HCT116 (cell line): ENCODE measurements around the gene SPCS2. TPM values are rescaled to one million over a fixed set of nuclear protein-coding genes. Genes with fewer than 3 reads are reported as not detected.
"Not testable (repeated sequence)": the region's sequence is repeated elsewhere in the genome, so short reads cannot be mapped to it uniquely, and the experiment has no call there.

Experiments
- ATAC-seq: fragments of 200-7000 bp; cut with Tn5 transposase; 2 replicates; pipeline ENCODE4 v1.9.1; 2020; ENCODE audit warnings: mild to moderate bottlenecking, moderate library complexity
- BruUV-seq: library from RNA; stranded (reverse); fragments of 400-500 nt; replicated peaks from 2 replicates; lab custom pipeline; 2021; lab: Mats Ljungman, UMichigan
- CTCF ChIA-PET: fragments of 300-600 bp; sonication (Branson Sonifier 250); formaldehyde crosslinking; loops from one replicate; lab custom pipeline; 2021; ENCODE audit warnings: antibody characterized with exemption; lab: Charles Lee
- POLR2A ChIA-PET: fragments of 300-600, 350-600 bp; sonication (Branson Sonifier 250); formaldehyde crosslinking; loops from one replicate; lab custom pipeline; 2021; ENCODE audit warnings: antibody characterized with exemption; lab: Charles Lee
- RAD21 ChIA-PET, 2 experiments: fragments of 300-600 bp; sonication (Branson Sonifier 250); formaldehyde crosslinking; loops; one replicate each; lab custom pipeline; 2023; ENCODE audit warnings: low total read pairs in 2 of 2; ENCODE audit not compliant: uncharacterized antibody in 2 of 2, unreplicated experiment in 2 of 2, low non-redundant PET in 1 of 2; lab: Charles Lee
- DNase-seq: peaks from one replicate; pipeline ENCODE4 v3.0.0-alpha.2; 2010; ENCODE audit warnings: low read depth, low spot score
- H2AFZ ChIP-seq: fragments of 200-600 bp; shearing (Covaris generic), sonication (generic); 2 replicates; pipeline ENCODE4 v1.6.1; 2017; ENCODE audit warnings: low read depth, mixed run types, mixed read lengths, antibody characterized with exemption, low read length; ENCODE audit not compliant: poor library complexity, severe bottlenecking
- H3K27ac ChIP-seq: 2 replicates; pipeline ENCODE4 v1.5.1; 2012; ENCODE audit warnings: low read depth, low read length
- H3K27me3 ChIP-seq: fragments of 200-600 bp; sonication (generic); 2 replicates; pipeline ENCODE4 v1.6.1; 2016; ENCODE audit warnings: mixed run types, low read length, mixed read lengths; ENCODE audit not compliant: insufficient read depth
- H3K36me3 ChIP-seq, 2 experiments: fragments of 200-500 bp in 1 of 2; fragments of 200-600 bp in 1 of 2; sonication (Bioruptor generic) in 1 of 2; sonication (generic) in 1 of 2; 2 replicates each; pipeline versions ENCODE4 v1.5.1 to v1.6.1; 2014 to 2016; ENCODE audit warnings: low read length in 2 of 2, inconsistent platforms in 1 of 2, mixed read lengths in 1 of 2, mixed run types in 1 of 2; ENCODE audit not compliant: insufficient read depth in 2 of 2, control insufficient read depth in 1 of 2
- H3K4me1 ChIP-seq, 2 experiments: fragments of 200-600 bp in 1 of 2; sonication (generic) in 1 of 2; 2 replicates each; pipeline versions ENCODE4 v1.5.1 to v1.6.1; 2012 to 2017; ENCODE audit warnings: low read length in 2 of 2, inconsistent platforms in 1 of 2, mild to moderate bottlenecking in 1 of 2, mixed read lengths in 1 of 2, mixed run types in 1 of 2, moderate library complexity in 1 of 2; ENCODE audit not compliant: insufficient read depth in 2 of 2, control insufficient read depth in 1 of 2
- H3K4me2 ChIP-seq: fragments of 200-600 bp; sonication (generic); 2 replicates; pipeline ENCODE4 v1.6.1; 2017; ENCODE audit warnings: mixed run types, low read length, mixed read lengths
- H3K4me3 ChIP-seq, 2 experiments: fragments of 200-600 bp in 1 of 2; sonication (generic) in 1 of 2; replicated peaks in 1 of 2; 2 replicates each; pipeline ENCODE4 v1.5.1; 2011 to 2016; ENCODE audit warnings: low read length in 2 of 2, control low read depth in 1 of 2, low read depth in 1 of 2, mild to moderate bottlenecking in 1 of 2, mixed read lengths in 1 of 2, mixed run types in 1 of 2
- H3K79me2 ChIP-seq: fragments of 200-600 bp; sonication (generic); 2 replicates; pipeline ENCODE4 v1.6.1; 2017; ENCODE audit warnings: mild to moderate bottlenecking, mixed run types, low read length, moderate library complexity, mixed read lengths; ENCODE audit not compliant: insufficient read depth
- H3K9ac ChIP-seq: fragments of 200-600 bp; sonication (generic); 2 replicates; pipeline ENCODE4 v1.6.1; 2016; ENCODE audit warnings: low read length, mixed read lengths
- H3K9me2 ChIP-seq: fragments of 200-600 bp; sonication (generic), shearing (Covaris generic); 2 replicates; pipeline ENCODE4 v1.6.1; 2017; ENCODE audit warnings: mixed run types, mild to moderate bottlenecking, moderate library complexity; ENCODE audit not compliant: insufficient read depth
- H3K9me3 ChIP-seq, 2 experiments: fragments of 200-500 bp in 1 of 2; fragments of 200-600 bp in 1 of 2; sonication (Bioruptor generic) in 1 of 2; sonication (generic) in 1 of 2; 2 replicates each; pipeline ENCODE4 v1.6.1; 2014 to 2017; ENCODE audit warnings: low read length in 2 of 2, mixed read lengths in 2 of 2, inconsistent platforms in 1 of 2, low read depth in 1 of 2, mild to moderate bottlenecking in 1 of 2, mixed run types in 1 of 2, moderate library complexity in 1 of 2; ENCODE audit not compliant: control insufficient read depth in 1 of 2, insufficient read depth in 1 of 2
- H4K20me1 ChIP-seq: fragments of 200-600 bp; sonication (generic), shearing (Covaris generic); 2 replicates; pipeline ENCODE4 v1.6.1; 2017; ENCODE audit warnings: mixed run types, mild to moderate bottlenecking, moderate library complexity; ENCODE audit not compliant: insufficient read depth
- EGR1 ChIP-seq: IDR thresholded peaks from 2 replicates; pipeline ENCODE4 v1.6.1; 2012; ENCODE audit warnings: low read depth
- EZH2 ChIP-seq: fragments of 200-600 bp; sonication (generic); IDR thresholded peaks from 2 replicates; pipeline ENCODE4 v1.6.1; 2017; ENCODE audit warnings: antibody characterized with exemption, mixed run types
- JUND ChIP-seq: IDR thresholded peaks from 2 replicates; pipeline ENCODE4 v1.6.1; 2012
- ZFX ChIP-seq: fragments of 450-650 bp; IDR thresholded peaks from 2 replicates; pipeline ENCODE4 v1.6.1; 2017
- intact Hi-C: fragments of 100-400 bp; cut with micrococcal nuclease; formaldehyde crosslinking; loops from 2 replicates; pipeline ENCODE4 v1.10.0; 2022
- total RNA-seq: library from RNA; stranded (reverse); gene quantifications from one replicate; pipeline ENCODE4 v1.2.1, GENCODE V29; 2021; ENCODE audit not compliant: unreplicated experiment
- TF ChIP-seq, protein P1 (sequence below): IDR thresholded peaks from 2 replicates; pipeline ENCODE4 v1.6.1; 2011; ENCODE audit warnings: mild to moderate bottlenecking, low read length, moderate library complexity; ENCODE audit not compliant: insufficient replicate concordance; ENCODE audit errors: extremely low read depth
- TF ChIP-seq, protein P2 (sequence below): IDR thresholded peaks from 2 replicates; pipeline ENCODE4 v1.6.1; 2012

Gene SPCS2
- total RNA-seq, 1 experiment from 2014 or later: 133 TPM

DNA sequence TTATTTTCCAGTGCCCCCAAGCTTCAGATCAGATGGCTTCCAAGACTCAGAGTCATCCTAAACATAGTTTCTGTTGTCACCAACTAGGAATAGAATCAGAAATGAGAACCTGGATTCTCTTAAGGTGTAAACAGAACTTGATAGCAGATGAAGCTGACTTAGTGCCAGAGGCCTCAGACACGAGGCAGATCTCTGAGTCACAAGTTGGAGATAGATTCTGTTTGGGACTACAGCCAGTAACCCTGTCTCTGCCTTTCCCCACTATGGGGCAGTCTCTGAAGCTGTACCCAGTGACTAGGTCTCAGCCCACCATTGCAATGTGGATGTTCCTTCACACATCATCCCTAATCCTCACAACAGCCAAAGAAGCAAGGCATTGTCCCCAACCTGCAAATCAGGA lies 65.1 kb downstream of the SPCS2 start (continued):
- TF ChIP-seq, protein P1, sequence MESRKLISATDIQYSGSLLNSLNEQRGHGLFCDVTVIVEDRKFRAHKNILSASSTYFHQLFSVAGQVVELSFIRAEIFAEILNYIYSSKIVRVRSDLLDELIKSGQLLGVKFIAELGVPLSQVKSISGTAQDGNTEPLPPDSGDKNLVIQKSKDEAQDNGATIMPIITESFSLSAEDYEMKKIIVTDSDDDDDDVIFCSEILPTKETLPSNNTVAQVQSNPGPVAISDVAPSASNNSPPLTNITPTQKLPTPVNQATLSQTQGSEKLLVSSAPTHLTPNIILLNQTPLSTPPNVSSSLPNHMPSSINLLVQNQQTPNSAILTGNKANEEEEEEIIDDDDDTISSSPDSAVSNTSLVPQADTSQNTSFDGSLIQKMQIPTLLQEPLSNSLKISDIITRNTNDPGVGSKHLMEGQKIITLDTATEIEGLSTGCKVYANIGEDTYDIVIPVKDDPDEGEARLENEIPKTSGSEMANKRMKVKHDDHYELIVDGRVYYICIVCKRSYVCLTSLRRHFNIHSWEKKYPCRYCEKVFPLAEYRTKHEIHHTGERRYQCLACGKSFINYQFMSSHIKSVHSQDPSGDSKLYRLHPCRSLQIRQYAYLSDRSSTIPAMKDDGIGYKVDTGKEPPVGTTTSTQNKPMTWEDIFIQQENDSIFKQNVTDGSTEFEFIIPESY: no peak
- TF ChIP-seq EZH2 (no peak), JUND (no peak), EGR1 (no peak), ZFX (no peak)
- TF ChIP-seq, protein P2, sequence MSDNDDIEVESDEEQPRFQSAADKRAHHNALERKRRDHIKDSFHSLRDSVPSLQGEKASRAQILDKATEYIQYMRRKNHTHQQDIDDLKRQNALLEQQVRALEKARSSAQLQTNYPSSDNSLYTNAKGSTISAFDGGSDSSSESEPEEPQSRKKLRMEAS: no peak

DNA sequence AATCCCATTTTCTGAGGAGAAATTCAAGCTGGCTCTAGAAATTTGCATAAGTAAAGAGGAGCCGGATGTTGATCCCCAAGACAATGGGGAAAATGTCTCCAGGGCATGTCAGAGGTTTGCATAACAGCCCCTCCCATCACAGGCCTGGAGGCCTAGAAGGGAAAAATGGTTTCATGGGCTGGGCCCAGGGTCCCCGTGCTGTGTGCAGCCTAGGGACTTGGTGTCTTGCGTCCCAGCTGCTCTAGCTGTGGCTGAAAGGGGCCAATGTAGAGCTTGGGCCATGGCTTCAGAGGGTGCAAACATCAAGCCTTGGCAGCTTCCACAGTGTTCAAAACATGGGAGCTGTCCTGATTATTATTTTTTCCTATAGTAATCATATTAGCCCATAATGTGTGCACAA lies 70.1 kb downstream of the SPCS2 start:
- H3K36me3 ChIP-seq, intact Hi-C loops, ATAC-seq, H4K20me1 ChIP-seq, POLR2A ChIA-PET, H3K9ac ChIP-seq, H3K4me1 ChIP-seq, H3K27me3 ChIP-seq, H3K27ac ChIP-seq, H3K79me2 ChIP-seq, H3K4me2 ChIP-seq, H2AFZ ChIP-seq, H3K9me2 ChIP-seq, H3K9me3 ChIP-seq, H3K4me3 ChIP-seq, RAD21 ChIA-PET, DNase-seq, BruUV-seq: not testable (repeated sequence)
- CTCF ChIA-PET: interaction anchor here (0.8 kb wide), 1 partner anchor 232 kb away, joined by 3 read pairs; no protein-coding TSS in a partner anchor

DNA sequence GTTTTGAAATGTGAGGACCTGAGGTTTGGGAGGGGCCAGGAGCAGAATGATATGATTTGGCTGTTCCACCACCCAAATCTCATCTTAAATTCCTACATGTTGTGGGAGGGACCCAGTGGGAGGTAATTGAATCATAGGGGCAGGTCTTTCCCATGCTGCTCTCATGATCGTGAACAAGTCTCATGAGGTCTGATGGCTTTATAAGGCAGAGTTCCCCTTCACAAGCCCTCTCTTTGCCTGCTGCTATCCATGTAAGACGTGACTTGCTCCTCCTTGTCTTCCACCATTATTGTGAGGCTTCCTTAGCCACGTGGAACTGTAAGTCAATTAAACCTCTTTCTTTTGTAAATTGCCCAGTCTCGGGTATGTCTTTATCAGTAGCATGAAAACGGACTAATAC lies 71.3 kb downstream of the SPCS2 start:
- H3K4me2 ChIP-seq, H3K27me3 ChIP-seq, H3K36me3 ChIP-seq, DNase-seq, intact Hi-C loops, H4K20me1 ChIP-seq, H3K4me3 ChIP-seq, POLR2A ChIA-PET, H3K9ac ChIP-seq, H3K9me2 ChIP-seq, H2AFZ ChIP-seq, H3K79me2 ChIP-seq, H3K27ac ChIP-seq, RAD21 ChIA-PET, H3K4me1 ChIP-seq, BruUV-seq, ATAC-seq, H3K9me3 ChIP-seq: not testable (repeated sequence)
- CTCF ChIA-PET: interaction anchor here (5.5 to 5.6 kb wide), 2 partner anchors 184 to 227 kb away, joined by 69 to 79 read pairs; no protein-coding TSS in a partner anchor
